Vagina (tissue), 2 donors: ENCODE results near the gene CITED4. TPM values are rescaled to one million over a fixed set of nuclear protein-coding genes. Genes with fewer than 3 reads are reported as not detected.

Experiments
- DNase-seq, 2 donors: peaks; one replicate each; pipeline ENCODE4 v3.0.0-alpha.2; 2017; ENCODE audit errors: extremely low spot score in 2 of 2
- H3K27ac ChIP-seq: fragments of 200-600 bp; sonication (generic); one replicate; pipeline ENCODE4 v1.5.1; 2019
- H3K27me3 ChIP-seq: fragments of 200-600 bp; sonication (generic); one replicate; pipeline ENCODE4 v1.5.1; 2019
- H3K36me3 ChIP-seq, 2 donors: fragments of 200-600 bp; sonication (generic); one replicate each; pipeline ENCODE4 v1.5.1; 2017 to 2019
- H3K4me1 ChIP-seq: fragments of 200-600 bp; sonication (generic); one replicate; pipeline ENCODE4 v1.5.1; 2019
- H3K4me3 ChIP-seq, 2 donors: fragments of 200-600 bp; sonication (generic); 1 replicate in 1 of 2; 2 replicates in 1 of 2; pipeline ENCODE4 v1.5.1; 2016 to 2019
- H3K9me3 ChIP-seq: fragments of 200-600 bp; sonication (generic); one replicate; pipeline ENCODE4 v1.5.1; 2019
- CTCF ChIP-seq, 3 experiments: fragments of 450-650 bp in 2 of 3; fragments of 200-600 bp in 1 of 3; sonication (generic) in 1 of 3; IDR thresholded peaks; one replicate each; pipeline ENCODE4 v1.5.1; 2017 to 2019; ENCODE audit warnings: antibody characterized with exemption in 3 of 3, mild to moderate bottlenecking in 2 of 3, moderate library complexity in 2 of 3
- POLR2A ChIP-seq, 2 donors: fragments of 450-650 bp; IDR thresholded peaks; one replicate each; pipeline ENCODE4 v1.6.1; 2017; ENCODE audit warnings: antibody characterized with exemption in 2 of 2, mild to moderate bottlenecking in 2 of 2, moderate library complexity in 2 of 2
- POLR2AphosphoS5 ChIP-seq, 2 donors: sonication (generic); formaldehyde crosslinking; IDR thresholded peaks; one replicate each; pipeline ENCODE4 v1.9.0; 2017; ENCODE audit warnings: antibody characterized with exemption in 2 of 2, mild to moderate bottlenecking in 2 of 2, low read depth in 1 of 2; ENCODE audit not compliant: insufficient read depth in 1 of 2
- intact Hi-C: fragments of 100-400 bp; cut with DNase I; formaldehyde crosslinking; loops from one replicate; pipeline ENCODE4 v1.15.1; 2023
- total RNA-seq: library from RNA; depleted of rRNA; stranded (reverse); fragments of >200 nt; gene quantifications from one replicate; pipeline ENCODE4 v1.2.3, GENCODE V29; 2016

CITED4 gene
- total RNA-seq, 1 donor from 2014 or later: 16.5 TPM

- Histone ChIP-seq H3K27ac (no peak overlapping the region), H3K36me3 (no peaks in the 10 kb centered on the region), H3K9me3 (no peaks in the 10 kb centered on the region), H3K4me1 (peaks cover 9% of the 10 kb centered on the region), H3K4me3 (no peak overlapping the region), H3K27me3 (no peaks in the 10 kb centered on the region)
- DNase-seq: no peak
- TF ChIP-seq POLR2AphosphoS5 (IDR thresholded peaks at IDR 0.05; ENCODE audit: insufficient read depth in 1 of 2, low read depth in 1 of 2) (no peak), POLR2A (IDR thresholded peaks at IDR 0.05) (no peak), CTCF (IDR thresholded peaks at IDR 0.05) (no peak)
- intact Hi-C loops: no loop called here
These were observed 44.7 kb upstream of the CITED4 start for GRCh38 chr1:40906781-40907400.

- Histone ChIP-seq H3K9me3 (no peaks in the 10 kb centered on the region), H3K27me3 (no peaks in the 10 kb centered on the region), H3K27ac (no peak overlapping the region), H3K36me3 (no peaks in the 10 kb centered on the region), H3K4me3 (no peak overlapping the region), H3K4me1 (peaks cover 9% of the 10 kb centered on the region)
- intact Hi-C loops: no loop called here
- DNase-seq: no peak
- TF ChIP-seq POLR2A (IDR thresholded peaks at IDR 0.05) (no peak), POLR2AphosphoS5 (IDR thresholded peaks at IDR 0.05; ENCODE audit: insufficient read depth in 1 of 2, low read depth in 1 of 2) (no peak), CTCF (IDR thresholded peaks at IDR 0.05) (no peak)
These were observed 42.9 kb upstream of the CITED4 start for GRCh38 chr1:40905061-40905460.

- Histone ChIP-seq H3K27me3 (no peaks in the 10 kb centered on the region), H3K36me3 (no peaks in the 10 kb centered on the region), H3K4me3 (no peak overlapping the region), H3K4me1 (peaks cover 19% of the 10 kb centered on the region), H3K27ac (no peak overlapping the region), H3K9me3 (no peaks in the 10 kb centered on the region)
- no peak for DNase-seq
- no peak for TF ChIP-seq POLR2A (IDR thresholded peaks at IDR 0.05)
- TF ChIP-seq POLR2AphosphoS5 (IDR thresholded peaks at IDR 0.05; ENCODE audit: insufficient read depth in 1 of 2, low read depth in 1 of 2): no peak
- no peak for TF ChIP-seq CTCF (IDR thresholded peaks at IDR 0.05)
- intact Hi-C loops: no loop called here
These were observed 40.9 kb upstream of the CITED4 start for GRCh38 chr1:40903106-40903505.

- Histone ChIP-seq H3K4me1 (peaks cover 24% of the 10 kb centered on the region), H3K27ac (peak overlapping the region; percentile 54), H3K36me3 (no peaks in the 10 kb centered on the region), H3K4me3 (no peak overlapping the region), H3K27me3 (no peaks in the 10 kb centered on the region), H3K9me3 (no peaks in the 10 kb centered on the region)
- intact Hi-C loops: no loop called here
- DNase-seq: no peak
- peak in 1 of 2 donors; percentile 64 for TF ChIP-seq POLR2AphosphoS5 (IDR thresholded peaks at IDR 0.05; ENCODE audit: insufficient read depth in 1 of 2, low read depth in 1 of 2)
- no peak for TF ChIP-seq POLR2A (IDR thresholded peaks at IDR 0.05)
- no peak for TF ChIP-seq CTCF (IDR thresholded peaks at IDR 0.05)
These were observed 40.0 kb upstream of the CITED4 start for GRCh38 chr1:40901886-40902852.
